ENCODE measurements around the gene ALDOB.

ALDOB gene

DNA sequence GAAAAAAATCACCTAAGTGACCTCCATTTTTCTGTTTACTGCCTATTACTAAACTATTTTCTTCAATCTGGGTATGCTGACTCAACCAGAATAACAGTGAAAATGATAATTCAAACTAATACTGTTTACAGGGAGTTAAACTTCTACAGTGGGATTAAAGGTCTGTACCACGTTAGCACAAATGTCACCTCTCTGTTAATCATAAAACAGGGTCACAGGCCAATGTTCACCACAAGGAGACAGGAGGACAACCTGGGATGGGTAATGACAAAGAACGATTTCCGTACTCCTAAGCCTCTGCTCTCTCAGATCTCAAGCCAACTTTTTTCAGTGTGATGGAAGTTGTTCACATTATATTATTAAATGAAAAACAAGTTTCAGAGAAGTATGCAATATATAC lies 2.3 kb downstream of the ALDOB start:
- DNase-seq, result no peak
- H3K4me3 ChIP-seq (ENCODE audit: low read depth, low read length), result no peak overlapping the region
- no peaks in the 10 kb centered on the region for H3K9me3 ChIP-seq (ENCODE audit: severe bottlenecking)
- no peaks in the 10 kb centered on the region for H3K36me3 ChIP-seq
- H3K27ac ChIP-seq, result no peak overlapping the region
- TF ChIP-seq, protein P1, sequence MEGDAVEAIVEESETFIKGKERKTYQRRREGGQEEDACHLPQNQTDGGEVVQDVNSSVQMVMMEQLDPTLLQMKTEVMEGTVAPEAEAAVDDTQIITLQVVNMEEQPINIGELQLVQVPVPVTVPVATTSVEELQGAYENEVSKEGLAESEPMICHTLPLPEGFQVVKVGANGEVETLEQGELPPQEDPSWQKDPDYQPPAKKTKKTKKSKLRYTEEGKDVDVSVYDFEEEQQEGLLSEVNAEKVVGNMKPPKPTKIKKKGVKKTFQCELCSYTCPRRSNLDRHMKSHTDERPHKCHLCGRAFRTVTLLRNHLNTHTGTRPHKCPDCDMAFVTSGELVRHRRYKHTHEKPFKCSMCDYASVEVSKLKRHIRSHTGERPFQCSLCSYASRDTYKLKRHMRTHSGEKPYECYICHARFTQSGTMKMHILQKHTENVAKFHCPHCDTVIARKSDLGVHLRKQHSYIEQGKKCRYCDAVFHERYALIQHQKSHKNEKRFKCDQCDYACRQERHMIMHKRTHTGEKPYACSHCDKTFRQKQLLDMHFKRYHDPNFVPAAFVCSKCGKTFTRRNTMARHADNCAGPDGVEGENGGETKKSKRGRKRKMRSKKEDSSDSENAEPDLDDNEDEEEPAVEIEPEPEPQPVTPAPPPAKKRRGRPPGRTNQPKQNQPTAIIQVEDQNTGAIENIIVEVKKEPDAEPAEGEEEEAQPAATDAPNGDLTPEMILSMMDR (IDR thresholded peaks at IDR 0.05; ENCODE audit: low read depth, low read length), result no peak
- H3K27me3 ChIP-seq (ENCODE audit: insufficient read depth, low read depth, severe bottlenecking), result no peaks in the 10 kb centered on the region

DNA sequence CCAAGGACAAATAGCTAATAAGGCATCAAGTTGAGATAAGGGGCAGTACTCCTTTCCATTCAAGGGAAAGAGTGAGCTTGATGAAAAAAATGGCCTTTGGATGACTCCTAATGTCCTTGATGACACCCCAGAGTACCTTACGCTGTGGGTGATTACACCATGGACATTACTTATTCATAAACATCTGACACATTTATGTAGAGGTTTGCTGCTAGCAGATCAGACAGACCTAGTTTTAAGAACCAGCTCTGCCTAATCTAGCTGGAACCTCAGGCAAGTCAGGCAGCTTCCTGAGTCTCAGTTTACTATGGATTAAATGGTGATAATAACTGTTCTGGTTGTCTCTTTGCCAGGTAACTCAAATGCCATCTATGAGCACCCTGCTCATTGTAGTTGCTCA lies 2.8 kb downstream of the ALDOB start:
- H3K36me3 ChIP-seq, result no peaks in the 10 kb centered on the region
- H3K9me3 ChIP-seq (ENCODE audit: severe bottlenecking), result no peaks in the 10 kb centered on the region
- H3K27ac ChIP-seq, result no peak overlapping the region
- DNase-seq, result no peak
- H3K27me3 ChIP-seq (ENCODE audit: insufficient read depth, low read depth, severe bottlenecking), result no peaks in the 10 kb centered on the region
- H3K4me3 ChIP-seq (ENCODE audit: low read depth, low read length), result no peak overlapping the region
- TF ChIP-seq, protein P1 (IDR thresholded peaks at IDR 0.05; ENCODE audit: low read depth, low read length), result no peak

DNA sequence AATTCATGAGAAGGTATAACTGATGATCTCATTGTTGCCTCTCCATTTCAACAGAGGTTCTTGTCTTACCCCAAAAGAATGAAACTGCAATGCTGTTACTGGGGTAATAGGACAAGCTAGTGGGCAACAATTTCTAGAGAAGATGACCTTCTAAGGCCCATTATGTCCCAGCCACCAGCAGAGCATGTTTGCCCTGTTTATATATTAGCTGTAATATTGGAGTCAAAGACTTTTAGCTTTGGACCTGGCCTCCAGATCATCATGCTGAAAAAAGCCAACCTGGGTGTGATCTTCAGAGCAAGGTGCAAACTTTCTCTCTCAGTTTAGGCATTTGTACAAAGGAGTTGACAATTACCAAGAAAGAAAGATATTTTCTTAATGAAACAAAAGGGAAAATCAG lies 3.4 kb downstream of the ALDOB start:
- H3K27ac ChIP-seq, result no peak overlapping the region
- no peak for DNase-seq
- H3K36me3 ChIP-seq, result no peaks in the 10 kb centered on the region
- no peak overlapping the region for H3K4me3 ChIP-seq (ENCODE audit: low read depth, low read length)
- H3K27me3 ChIP-seq (ENCODE audit: insufficient read depth, low read depth, severe bottlenecking), result no peaks in the 10 kb centered on the region
- H3K9me3 ChIP-seq (ENCODE audit: severe bottlenecking), result no peaks in the 10 kb centered on the region
- TF ChIP-seq, protein P1 (IDR thresholded peaks at IDR 0.05; ENCODE audit: low read depth, low read length), result no peak

DNA sequence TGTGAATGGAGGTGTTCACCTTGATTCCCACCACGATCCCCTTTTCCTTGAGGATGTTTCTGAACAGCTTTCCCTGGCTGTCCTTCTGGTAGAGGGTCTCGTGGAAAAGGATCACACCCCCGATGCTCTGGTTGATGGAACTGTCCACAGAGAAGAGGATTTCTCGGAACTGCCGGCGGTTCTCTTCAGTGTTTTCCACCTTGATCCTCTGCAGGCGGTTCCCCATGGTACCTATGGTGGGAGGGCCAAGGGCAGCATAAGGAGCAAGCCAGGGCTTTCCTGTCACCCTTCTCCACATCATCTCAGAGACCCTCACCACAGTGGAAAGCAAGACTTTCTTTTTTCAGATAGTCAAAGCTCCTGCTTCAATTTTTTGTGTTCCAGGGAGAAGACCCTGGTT lies 5.8 kb downstream of the ALDOB start:
- no peak overlapping the region for H3K27ac ChIP-seq
- H3K9me3 ChIP-seq (ENCODE audit: severe bottlenecking), result no peaks in the 10 kb centered on the region
- TF ChIP-seq, protein P1 (IDR thresholded peaks at IDR 0.05; ENCODE audit: low read depth, low read length), result no peak
- H3K27me3 ChIP-seq (ENCODE audit: insufficient read depth, low read depth, severe bottlenecking), result no peaks in the 10 kb centered on the region
- no peak for DNase-seq
- no peaks in the 10 kb centered on the region for H3K36me3 ChIP-seq
- H3K4me3 ChIP-seq (ENCODE audit: low read depth, low read length), result no peak overlapping the region

DNA sequence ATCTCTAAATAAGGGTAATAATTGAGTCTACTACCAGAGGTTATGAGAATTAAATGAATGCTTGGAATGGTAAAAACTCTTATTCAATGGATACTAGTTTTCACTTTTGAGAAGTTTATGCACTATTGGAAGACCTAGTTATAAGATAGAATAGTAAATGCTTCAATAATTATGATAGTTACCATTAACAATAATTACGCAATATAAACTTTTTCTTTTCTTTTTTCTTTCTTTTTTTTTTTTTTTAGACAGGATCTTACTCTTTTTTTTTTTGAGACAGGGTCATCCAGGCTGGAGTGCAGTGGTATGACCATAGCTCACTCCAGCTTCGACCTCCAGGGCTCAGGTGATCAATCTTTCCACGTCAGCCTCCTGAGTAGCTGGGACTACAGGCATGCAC lies 6.7 kb downstream of the ALDOB start:
- TF ChIP-seq, protein P1 (IDR thresholded peaks at IDR 0.05; ENCODE audit: low read depth, low read length), result no peak

DNA sequence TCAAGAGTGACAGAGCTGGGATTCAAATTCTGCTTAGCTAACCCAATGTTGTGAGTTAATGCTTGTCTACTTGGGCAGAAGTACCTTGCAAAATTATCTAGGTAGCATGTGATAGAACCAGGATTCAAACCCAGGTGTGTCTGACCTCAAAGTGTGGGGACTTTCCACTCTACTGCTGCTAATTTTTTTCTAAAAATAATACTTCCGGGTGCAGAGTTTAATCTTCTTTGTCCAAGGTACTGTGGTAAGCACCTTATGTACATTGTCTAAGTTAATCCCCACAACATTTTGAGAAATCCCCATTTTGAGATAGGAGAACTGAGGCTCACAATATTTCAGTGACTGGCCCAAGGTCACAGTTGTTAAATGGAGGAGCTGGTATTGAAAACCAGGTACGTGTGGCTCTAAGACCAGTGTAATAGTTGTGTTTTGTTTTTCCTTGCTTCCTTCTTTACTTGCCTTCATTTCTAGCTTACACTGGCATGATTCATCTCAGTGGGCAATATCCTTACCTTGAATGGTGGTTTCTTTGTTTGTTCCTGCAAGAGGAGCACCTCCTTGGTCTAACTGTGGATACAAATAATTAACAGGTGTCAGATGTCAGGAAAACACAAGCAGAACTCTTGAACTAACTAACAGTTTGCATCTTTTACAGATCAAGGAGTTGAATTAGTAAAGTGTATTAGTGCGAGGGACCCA lies 7.5 kb downstream of the ALDOB start:
- no peak overlapping the region for H3K4me3 ChIP-seq (ENCODE audit: low read depth, low read length)

More for the DNA sequence above, 6.7 kb downstream of the ALDOB start:
- Histone ChIP-seq H3K27me3 (ENCODE audit: insufficient read depth, low read depth, severe bottlenecking) (no peaks in the 10 kb centered on the region), H3K4me3 (ENCODE audit: low read depth, low read length) (no peak overlapping the region), H3K27ac (no peak overlapping the region), H3K9me3 (ENCODE audit: severe bottlenecking) (no peaks in the 10 kb centered on the region), H3K36me3 (no peaks in the 10 kb centered on the region)
- DNase-seq, result no peak

More for the DNA sequence above, 7.5 kb downstream of the ALDOB start:
- H3K27ac ChIP-seq, result no peak overlapping the region
- no peak for DNase-seq
- no peaks in the 10 kb centered on the region for H3K9me3 ChIP-seq (ENCODE audit: severe bottlenecking)
- H3K36me3 ChIP-seq, result no peaks in the 10 kb centered on the region
- TF ChIP-seq, protein P1 (IDR thresholded peaks at IDR 0.05; ENCODE audit: low read depth, low read length), result no peak
- no peaks in the 10 kb centered on the region for H3K27me3 ChIP-seq (ENCODE audit: insufficient read depth, low read depth, severe bottlenecking)
